ENCODE data around the gene B3GAT3. TPM values are rescaled to one million over a fixed set of nuclear protein-coding genes. Genes with fewer than 3 reads are reported as not detected.

B3GAT3 gene
- total and polyA plus RNA-seq, 2 donors (not counting 3 experiments of a cell fraction or from before 2014, with no cell fraction given), result 31.6 to 37.2 TPM

DNA sequence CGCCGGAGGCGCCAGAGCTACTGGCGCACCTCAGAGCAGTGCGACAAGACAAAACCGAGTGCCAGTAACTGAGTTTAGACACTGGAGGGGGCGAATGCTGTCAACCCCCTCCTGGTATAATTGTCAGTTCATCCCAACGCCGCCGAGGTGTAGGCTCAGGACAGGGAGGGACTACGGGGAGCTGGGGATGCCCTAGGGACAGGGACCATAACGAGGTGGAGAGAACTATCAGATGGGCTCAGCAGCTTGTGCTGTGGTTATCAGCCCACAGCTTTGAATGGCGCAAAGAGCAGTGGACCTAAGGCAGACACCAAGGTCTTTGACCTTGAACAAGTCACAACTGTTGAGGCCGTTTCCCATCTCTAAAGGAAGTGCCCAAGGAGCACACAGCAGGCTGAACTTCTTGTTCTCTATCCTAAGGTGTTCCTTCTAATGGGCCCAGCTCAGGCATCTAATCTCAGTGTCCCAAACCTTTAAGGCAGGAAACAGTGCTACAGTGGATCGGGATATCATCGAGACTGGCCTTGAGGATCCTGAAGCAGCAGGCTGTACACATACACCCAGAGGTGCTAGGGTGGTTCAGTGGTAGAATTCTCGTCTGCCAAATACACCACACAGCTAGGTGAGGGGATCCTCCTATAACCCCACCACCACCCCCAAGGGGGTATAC lies 29.5 kb downstream of the B3GAT3 start:
- Histone ChIP-seq H3K9ac (replicated peaks; ENCODE audit: extremely low read depth, insufficient read depth, low read length) (peak overlapping the region; percentile 65), H3K9me1 (replicated peaks; ENCODE audit: control insufficient read depth, extremely low read depth, insufficient read depth, low read length) (no peaks in the 10 kb centered on the region), H3K9me3 (replicated peaks; ENCODE audit: control insufficient read depth, insufficient read depth, low read length) (no peaks in the 10 kb centered on the region), H3K36me3 (ENCODE audit: control insufficient read depth in 2 of 2, extremely low read depth in 1 of 2, insufficient read depth in 2 of 2, low read length in 2 of 2) (peaks cover 28 to 35% of the 10 kb centered on the region in 2 experiments), H3K27me3 (ENCODE audit: control insufficient read depth in 2 of 2, insufficient read depth in 2 of 2, low read length in 2 of 2) (no peaks in the 10 kb centered on the region), H3K4me1 (ENCODE audit: control insufficient read depth, extremely low read depth, insufficient read depth, low read length) (peaks cover 18% of the 10 kb centered on the region), H3K27ac (ENCODE audit: insufficient read depth, low read depth, low read length) (peak overlapping the region; percentile 82), H4K20me1 (replicated peaks; ENCODE audit: control insufficient read depth, extremely low read depth, insufficient read depth, low read length) (no peaks in the 10 kb centered on the region), H3K4me3 (replicated peaks in 1 of 3; ENCODE audit: insufficient read depth in 1 of 3, low read depth in 1 of 3, low read length in 3 of 3) (peak overlapping the region in 2 of 3 experiments; percentile 36 to 43), H3K4me2 (ENCODE audit: insufficient read depth, low read length) (peak overlapping the region; percentile 71), H3K79me2 (ENCODE audit: control insufficient read depth, insufficient read depth, low read length) (peaks cover 17% of the 10 kb centered on the region), H2AFZ (ENCODE audit: low read depth, low read length) (peak overlapping the region; percentile 30)
- POLR2A ChIA-PET, result interaction anchor here (0.9 to 3.7 kb wide), 16 partner anchors 9 to 249 kb away, joined by 3 to 75 read pairs (median 6); partner anchors contain the start of genes B3GAT3, C11orf98, CSKMT and EEF1G
- dilution Hi-C loops (cut with MboI; ENCODE audit: extremely low pct_ligation_motif_present, low sequenced_read_pairs) (no loop called here), intact Hi-C loops (cut with micrococcal nuclease) (loop anchor here (5.0 kb wide), 1 partner anchor 250 kb away; no protein-coding TSS in a partner anchor)
- TF ChIP-seq MAX (IDR thresholded peaks at IDR 0.05; ENCODE audit: insufficient read depth, insufficient read length) (no peak), GATA2 (IDR thresholded peaks at IDR 0.05; ENCODE audit: insufficient read depth, insufficient read length, low read depth, low read length) (no peak)
- no TSS peak for BruUV-seq (replicated peaks)
- no peak for DNase-seq (ENCODE audit: low read depth, low spot score)
- CTCF ChIA-PET, result interaction anchor here (0.7 to 4.5 kb wide), 21 partner anchors 9 to 289 kb away, joined by 3 to 52 read pairs (median 9); partner anchors contain the start of genes AHNAK, B3GAT3, C11orf98 and CSKMT
- FAIRE-seq, result peak; percentile 76

DNA sequence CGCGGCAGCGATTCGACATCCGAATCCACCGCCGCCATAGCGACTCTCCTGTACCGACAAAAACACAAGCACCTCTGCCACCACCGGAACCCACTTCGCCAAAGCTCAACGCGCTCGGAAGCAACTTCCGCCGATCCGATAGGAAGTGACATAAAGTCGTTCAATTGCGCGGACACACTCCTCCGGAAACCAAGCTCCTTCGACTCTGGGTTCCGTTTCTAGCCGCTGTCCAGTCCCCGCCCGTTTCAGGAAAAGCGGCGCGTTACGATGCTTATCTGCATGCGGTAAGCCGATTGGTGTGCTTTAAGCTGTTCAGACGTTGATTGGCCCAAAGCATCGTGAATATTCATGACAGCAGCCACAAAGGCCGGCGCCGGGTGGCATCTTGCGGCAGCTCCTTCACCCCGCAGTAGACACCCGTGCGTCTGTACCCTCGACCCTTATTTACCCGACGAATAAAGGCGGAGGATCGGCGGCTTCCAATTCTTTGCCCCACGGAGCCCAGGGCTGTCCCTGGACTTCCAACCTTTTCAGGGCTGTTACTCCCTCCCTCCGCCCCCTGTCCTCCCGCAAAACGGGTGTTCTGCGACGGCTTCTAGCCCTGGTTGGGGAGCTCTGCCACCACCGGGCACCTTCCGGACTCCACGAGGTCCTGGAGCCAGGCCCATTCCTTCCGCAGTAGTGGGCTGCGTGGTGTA lies 30.2 kb downstream of the B3GAT3 start, which contains the start of gene TUT1:
TSS of gene TUT1 (minus strand) at position 76 of the 698 bp plus-strand sequence. CDS start at position 38, 38 bp downstream.
- ChIA-PET POLR2A (interaction anchor here (0.7 to 3.7 kb wide), 20 partner anchors 10 to 250 kb away, joined by 3 to 75 read pairs (median 6); partner anchors contain the start of genes B3GAT3, C11orf98, CSKMT and EEF1G), CTCF (interaction anchor here (0.6 to 4.5 kb wide), 25 partner anchors 9 to 290 kb away, joined by 3 to 52 read pairs (median 7); partner anchors contain the start of genes AHNAK, B3GAT3, C11orf98 and CSKMT)
- no peaks in the 10 kb centered on the region for H3K27me3 ChIP-seq (ENCODE audit: control insufficient read depth in 2 of 2, insufficient read depth in 2 of 2, low read length in 2 of 2)
- TSS peak; percentile 99 for BruUV-seq (replicated peaks)
- H3K27ac ChIP-seq (ENCODE audit: insufficient read depth, low read depth, low read length), result peak within 1 kb of the TSS; percentile 82
- H3K9me3 ChIP-seq (replicated peaks; ENCODE audit: control insufficient read depth, insufficient read depth, low read length), result no peaks in the 10 kb centered on the region
- H3K9me1 ChIP-seq (replicated peaks; ENCODE audit: control insufficient read depth, extremely low read depth, insufficient read depth, low read length), result no peaks in the 10 kb centered on the region
- DNase-seq (ENCODE audit: low read depth, low spot score), result peak; percentile 99
- peak; percentile 99 for TF ChIP-seq POLR2A (IDR thresholded peaks at IDR 0.05; ENCODE audit: low read depth, low read length)
- peak; percentile 85 for TF ChIP-seq GATA2 (IDR thresholded peaks at IDR 0.05; ENCODE audit: insufficient read depth, insufficient read length, low read depth, low read length)
- peak; percentile 46 for TF ChIP-seq MYC (IDR thresholded peaks at IDR 0.05; ENCODE audit: low read depth, low read length)
- TF ChIP-seq FOS (IDR thresholded peaks at IDR 0.05; ENCODE audit: borderline replicate concordance, insufficient read depth, low read length), result no peak
- TF ChIP-seq, protein P1, sequence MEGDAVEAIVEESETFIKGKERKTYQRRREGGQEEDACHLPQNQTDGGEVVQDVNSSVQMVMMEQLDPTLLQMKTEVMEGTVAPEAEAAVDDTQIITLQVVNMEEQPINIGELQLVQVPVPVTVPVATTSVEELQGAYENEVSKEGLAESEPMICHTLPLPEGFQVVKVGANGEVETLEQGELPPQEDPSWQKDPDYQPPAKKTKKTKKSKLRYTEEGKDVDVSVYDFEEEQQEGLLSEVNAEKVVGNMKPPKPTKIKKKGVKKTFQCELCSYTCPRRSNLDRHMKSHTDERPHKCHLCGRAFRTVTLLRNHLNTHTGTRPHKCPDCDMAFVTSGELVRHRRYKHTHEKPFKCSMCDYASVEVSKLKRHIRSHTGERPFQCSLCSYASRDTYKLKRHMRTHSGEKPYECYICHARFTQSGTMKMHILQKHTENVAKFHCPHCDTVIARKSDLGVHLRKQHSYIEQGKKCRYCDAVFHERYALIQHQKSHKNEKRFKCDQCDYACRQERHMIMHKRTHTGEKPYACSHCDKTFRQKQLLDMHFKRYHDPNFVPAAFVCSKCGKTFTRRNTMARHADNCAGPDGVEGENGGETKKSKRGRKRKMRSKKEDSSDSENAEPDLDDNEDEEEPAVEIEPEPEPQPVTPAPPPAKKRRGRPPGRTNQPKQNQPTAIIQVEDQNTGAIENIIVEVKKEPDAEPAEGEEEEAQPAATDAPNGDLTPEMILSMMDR (IDR thresholded peaks at IDR 0.05; ENCODE audit: extremely low read depth in 1 of 2, insufficient read depth in 1 of 2, low read depth in 1 of 2, low read length in 2 of 2), result no peak
- TF ChIP-seq POLR2AphosphoS5 (IDR thresholded peaks at IDR 0.05; ENCODE audit: insufficient read depth, low read depth, low read length), result peak; percentile 98
- peak; percentile 43 for TF ChIP-seq MAX (IDR thresholded peaks at IDR 0.05; ENCODE audit: insufficient read depth, insufficient read length)
- peak within 1 kb of the TSS; percentile 67 to 87 (median 82) for H3K4me3 ChIP-seq (replicated peaks in 1 of 3; ENCODE audit: insufficient read depth in 1 of 3, low read depth in 1 of 3, low read length in 3 of 3)
- H3K4me1 ChIP-seq (ENCODE audit: control insufficient read depth, extremely low read depth, insufficient read depth, low read length), result peaks cover 18% of the 10 kb centered on the region
- no peaks in the 10 kb centered on the region for H4K20me1 ChIP-seq (replicated peaks; ENCODE audit: control insufficient read depth, extremely low read depth, insufficient read depth, low read length)
- peaks cover 26 to 30% of the 10 kb centered on the region in 2 experiments for H3K36me3 ChIP-seq (ENCODE audit: control insufficient read depth in 2 of 2, extremely low read depth in 1 of 2, insufficient read depth in 2 of 2, low read length in 2 of 2)
- peaks cover 13% of the 10 kb centered on the region for H3K79me2 ChIP-seq (ENCODE audit: control insufficient read depth, insufficient read depth, low read length)
- peak within 1 kb of the TSS; percentile 30 for H2AFZ ChIP-seq (ENCODE audit: low read depth, low read length)
- H3K4me2 ChIP-seq (ENCODE audit: insufficient read depth, low read length), result peak within 1 kb of the TSS; percentile 78
- peak within 1 kb of the TSS; percentile 87 for H3K9ac ChIP-seq (replicated peaks; ENCODE audit: extremely low read depth, insufficient read depth, low read length)
- intact Hi-C loops (cut with micrococcal nuclease), result loop anchor here (1.0 to 5.0 kb wide), 5 partner anchors 8 to 251 kb away; partner anchors contain the start of gene EML3
- FAIRE-seq, result peak; percentile 100
- dilution Hi-C loops (cut with MboI; ENCODE audit: extremely low pct_ligation_motif_present, low sequenced_read_pairs), result no loop called here

Data from endothelial cell of umbilical vein (primary cell).